Gastroesophageal sphincter (tissue), 4 donors: Measurements from ENCODE around the gene CCDC85A. TPM values are rescaled to one million over a fixed set of nuclear protein-coding genes. Genes with fewer than 3 reads are reported as not detected.

ENCODE experiments used
- ATAC-seq: fragments of 150-250 bp; one replicate; pipeline ENCODE4 v1.9.1; 2016; ENCODE audit warnings: mild to moderate bottlenecking, moderate library complexity
- H3K27ac ChIP-seq, 4 donors: fragments of 200-600 bp; sonication (generic) in 3 of 4; 1 replicate in 3 of 4; 2 replicates in 1 of 4; pipeline ENCODE4 v1.5.1; 2016 to 2019
- H3K27me3 ChIP-seq: fragments of 200-600 bp; sonication (generic); one replicate; pipeline ENCODE4 v1.5.1; 2019
- H3K36me3 ChIP-seq, 2 donors: fragments of 200-600 bp; sonication (generic); one replicate each; pipeline ENCODE4 v1.5.1; 2019; ENCODE audit warnings: control low read depth in 1 of 2
- H3K4me1 ChIP-seq, 3 donors: fragments of 200-600 bp; sonication (generic); 1 replicate in 2 of 3; 2 replicates in 1 of 3; pipeline ENCODE4 v1.5.1; 2016 to 2019; ENCODE audit warnings: control low read depth in 2 of 3
- H3K4me3 ChIP-seq, 2 donors: fragments of 200-600 bp; sonication (generic); one replicate each; pipeline ENCODE4 v1.5.1; 2019; ENCODE audit warnings: mild to moderate bottlenecking in 1 of 2, moderate library complexity in 1 of 2
- H3K9me3 ChIP-seq, 3 donors: fragments of 200-600 bp; sonication (generic); one replicate each; pipeline ENCODE4 v1.5.1; 2017 to 2019; ENCODE audit warnings: control low read depth in 2 of 3
- CTCF ChIP-seq, 4 experiments: fragments of 200-600 bp in 2 of 4; fragments of 450-650 bp in 2 of 4; sonication (generic) in 1 of 4; IDR thresholded peaks; one replicate each; pipeline ENCODE4 v1.5.1; 2017 to 2019; ENCODE audit warnings: antibody characterized with exemption in 4 of 4, mild to moderate bottlenecking in 2 of 4, moderate library complexity in 2 of 4
- EP300 ChIP-seq: sonication (generic); formaldehyde crosslinking; IDR thresholded peaks from one replicate; pipeline ENCODE4 v1.6.1; 2017; ENCODE audit warnings: antibody characterized with exemption, mild to moderate bottlenecking
- POLR2A ChIP-seq, 2 donors: fragments of 450-650 bp; IDR thresholded peaks; one replicate each; pipeline ENCODE4 v1.6.1; 2017; ENCODE audit warnings: antibody characterized with exemption in 2 of 2, mild to moderate bottlenecking in 2 of 2, moderate library complexity in 1 of 2
- POLR2AphosphoS5 ChIP-seq: sonication (generic); formaldehyde crosslinking; IDR thresholded peaks from one replicate; pipeline ENCODE4 v1.6.1; 2017; ENCODE audit warnings: antibody characterized with exemption
- WGBS, 2 donors: methylation state at CpG; one replicate each; pipeline ENCODE4 v1.1.5; 2018; ENCODE audit warnings: low coverage in 1 of 2; 5-methylcytosine and 5-hydroxymethylcytosine counted together
- small RNA-seq, 4 donors: library from RNA; depleted of rRNA; stranded (forward); fragments of <200 nt; gene quantifications; one replicate each; pipeline ENCODE3, GENCODE V24; 2016
- total RNA-seq, 4 donors: library from RNA; depleted of rRNA; stranded (reverse); fragments of >200 nt; gene quantifications; one replicate each; pipeline ENCODE4 v1.1.0, GENCODE V29; 2016

Gene CCDC85A
- total RNA-seq, 4 donors from 2014 or later, result 2.6 to 7.0 (median 4.8) TPM

DNA sequence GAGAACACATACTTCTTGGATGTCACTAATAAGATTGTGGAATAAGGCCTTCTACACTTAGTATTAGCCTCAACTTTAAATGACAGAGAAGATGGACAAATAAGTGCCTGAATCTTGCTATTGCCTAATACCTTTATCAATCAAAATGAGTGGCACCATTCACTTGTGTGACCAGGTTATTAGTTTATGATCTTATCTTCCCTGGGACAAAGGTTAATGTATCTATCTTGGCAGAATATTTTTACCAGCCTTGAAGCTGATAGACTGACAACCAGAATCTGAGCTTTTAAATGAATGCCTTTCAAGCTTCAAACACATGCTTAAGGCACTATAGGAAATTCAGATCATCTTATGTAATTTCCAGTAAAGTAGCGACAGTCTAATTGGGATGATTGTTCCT is 202.9 kb downstream of the CCDC85A start:
- H3K27ac ChIP-seq, result no peak overlapping the region
- no peaks in the 10 kb centered on the region for H3K27me3 ChIP-seq
- H3K36me3 ChIP-seq, result no peaks in the 10 kb centered on the region
- no peak for TF ChIP-seq POLR2AphosphoS5
- TF ChIP-seq CTCF (IDR thresholded peaks at IDR 0.05), result no peak
- TF ChIP-seq POLR2A (IDR thresholded peaks at IDR 0.05), result no peak
- no peak for TF ChIP-seq EP300
- no peak for ATAC-seq
- no peak overlapping the region for H3K4me3 ChIP-seq
- H3K9me3 ChIP-seq, result no peaks in the 10 kb centered on the region
- H3K4me1 ChIP-seq, result no peaks in the 10 kb centered on the region
- WGBS, 2 donors, result 73 to 100% methylated on average over 1 of the region's 1 CpG

DNA sequence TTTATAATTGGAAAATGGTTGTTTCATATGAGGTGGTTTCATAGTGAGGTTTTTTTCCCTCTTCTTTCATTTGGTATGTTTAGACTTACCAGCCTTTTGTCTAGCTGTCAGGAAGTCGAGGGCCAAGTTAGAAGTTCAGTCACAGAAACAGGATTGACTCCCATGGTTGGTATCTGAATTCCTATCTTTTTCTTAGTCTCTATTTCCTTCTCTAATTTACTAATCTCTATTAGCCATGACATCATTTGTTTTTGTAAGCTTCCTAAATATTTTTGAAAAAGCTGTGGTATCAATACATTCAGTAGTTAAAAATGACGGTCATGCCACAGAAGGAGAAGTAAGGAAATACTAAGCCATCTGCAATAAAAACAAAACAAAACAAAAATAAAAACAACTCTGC is 206.9 kb downstream of the CCDC85A start:
- Histone ChIP-seq H3K36me3 (no peaks in the 10 kb centered on the region), H3K4me3 (no peak overlapping the region), H3K4me1 (no peaks in the 10 kb centered on the region), H3K9me3 (no peaks in the 10 kb centered on the region), H3K27ac (no peak overlapping the region), H3K27me3 (no peaks in the 10 kb centered on the region)
- no peak for ATAC-seq
- WGBS, 2 donors, result 75% methylated on average over 2 of the region's 2 CpGs
- no peak for TF ChIP-seq CTCF (IDR thresholded peaks at IDR 0.05)
- TF ChIP-seq EP300, result no peak
- no peak for TF ChIP-seq POLR2A (IDR thresholded peaks at IDR 0.05)
- no peak for TF ChIP-seq POLR2AphosphoS5

DNA sequence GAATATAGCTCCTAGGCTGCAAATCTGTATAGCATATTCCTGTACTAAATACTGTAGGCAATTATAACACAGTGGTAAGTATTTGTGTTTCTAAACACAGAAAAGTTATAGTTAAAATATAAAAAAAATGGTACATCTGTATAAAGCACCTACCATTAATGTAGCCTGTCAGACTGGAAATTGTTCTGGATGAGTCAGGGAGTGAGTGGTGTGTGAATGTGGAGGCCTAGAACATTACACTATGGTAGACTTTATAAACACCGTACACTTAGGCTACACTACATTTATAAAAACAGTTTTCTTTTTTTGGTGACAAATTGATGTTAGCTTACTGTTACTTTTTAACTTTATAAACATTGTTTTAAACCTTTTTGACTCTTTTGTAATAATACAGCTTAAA is 226.3 kb downstream of the CCDC85A start:
- Histone ChIP-seq H3K36me3 (no peaks in the 10 kb centered on the region), H3K27me3 (no peaks in the 10 kb centered on the region), H3K9me3 (no peaks in the 10 kb centered on the region), H3K4me1 (no peaks in the 10 kb centered on the region), H3K27ac (no peak overlapping the region), H3K4me3 (no peak overlapping the region)
- no peak for TF ChIP-seq EP300
- no peak for TF ChIP-seq CTCF (IDR thresholded peaks at IDR 0.05)
- no peak for TF ChIP-seq POLR2AphosphoS5
- TF ChIP-seq POLR2A (IDR thresholded peaks at IDR 0.05), result no peak
- no peak for ATAC-seq
- 36 to 48% methylated on average over 1 of the region's 1 CpG for WGBS, 2 donors

GRCh38 chr2:56416500-56417176 is 232.8 kb downstream of the CCDC85A start:
- TF ChIP-seq POLR2A (IDR thresholded peaks at IDR 0.05) (no peak), CTCF (IDR thresholded peaks at IDR 0.05) (no peak), EP300 (no peak), POLR2AphosphoS5 (no peak)
- H3K4me3 ChIP-seq, result no peak overlapping the region
- peaks cover 0 to 15% (median 0%) of the 10 kb centered on the region in 3 donors for H3K9me3 ChIP-seq
- H3K4me1 ChIP-seq, result no peaks in the 10 kb centered on the region
- WGBS, 2 donors, result 67 to 71% methylated on average over 1 of the region's 1 CpG
- H3K27ac ChIP-seq, result no peak overlapping the region
- no peaks in the 10 kb centered on the region for H3K36me3 ChIP-seq
- ATAC-seq, result no peak
- no peaks in the 10 kb centered on the region for H3K27me3 ChIP-seq

Small RNA genes lying within 50 kb of the gene (small RNA-seq; reads per million reads assigned to genes)
- 0 to 0.18 (median 0.06) reads per million in 4 donors for gene RNA5SP93
